Osteocyte (in vitro differentiated cells): ENCODE data around the gene ATRNL1. TPM values are rescaled to one million over a fixed set of nuclear protein-coding genes. Genes with fewer than 3 reads are reported as not detected.
"Not testable (repeated sequence)": the region's sequence is repeated elsewhere in the genome, so short reads cannot be mapped to it uniquely, and the experiment has no call there.

Experiments used
- DNase-seq: peaks from one replicate; pipeline ENCODE4 v3.0.0; 2021; ENCODE audit warnings: mixed read lengths; ENCODE audit not compliant: unreplicated experiment; ENCODE audit errors: extremely low spot score
- H3K27ac Mint-ChIP-seq: one replicate; pipeline ENCODE4 v1.8.0; 2021; ENCODE audit warnings: mild to moderate bottlenecking, mixed read lengths; ENCODE audit not compliant: unreplicated experiment
- H3K27me3 Mint-ChIP-seq: one replicate; pipeline ENCODE4 v1.8.0; 2021; ENCODE audit warnings: mixed read lengths; ENCODE audit not compliant: unreplicated experiment
- H3K36me3 Mint-ChIP-seq: one replicate; pipeline ENCODE4 v1.8.0; 2021; ENCODE audit warnings: mixed read lengths; ENCODE audit not compliant: unreplicated experiment
- H3K4me1 Mint-ChIP-seq: one replicate; pipeline ENCODE4 v1.8.0; 2021; ENCODE audit warnings: mixed read lengths; ENCODE audit not compliant: unreplicated experiment
- H3K4me3 Mint-ChIP-seq: one replicate; pipeline ENCODE4 v1.8.0; 2021; ENCODE audit warnings: mild to moderate bottlenecking, moderate library complexity, mixed read lengths; ENCODE audit not compliant: unreplicated experiment
- H3K9me3 Mint-ChIP-seq: one replicate; pipeline ENCODE4 v1.8.0; 2021; ENCODE audit warnings: mixed read lengths; ENCODE audit not compliant: unreplicated experiment
- total RNA-seq: library from RNA; stranded (reverse); gene quantifications from 2 replicates; pipeline ENCODE4 v1.2.1, GENCODE V29; 2021
- TF ChIP-seq, protein P1 (sequence below): fragments of 200-600 bp; sonication (generic); IDR thresholded peaks from 2 replicates; pipeline ENCODE4 v1.5.0; 2021; ENCODE audit warnings: antibody characterized with exemption, mild to moderate bottlenecking, moderate library complexity

Gene ATRNL1
- total RNA-seq, 1 donor from 2014 or later, result 20.2 TPM

DNA sequence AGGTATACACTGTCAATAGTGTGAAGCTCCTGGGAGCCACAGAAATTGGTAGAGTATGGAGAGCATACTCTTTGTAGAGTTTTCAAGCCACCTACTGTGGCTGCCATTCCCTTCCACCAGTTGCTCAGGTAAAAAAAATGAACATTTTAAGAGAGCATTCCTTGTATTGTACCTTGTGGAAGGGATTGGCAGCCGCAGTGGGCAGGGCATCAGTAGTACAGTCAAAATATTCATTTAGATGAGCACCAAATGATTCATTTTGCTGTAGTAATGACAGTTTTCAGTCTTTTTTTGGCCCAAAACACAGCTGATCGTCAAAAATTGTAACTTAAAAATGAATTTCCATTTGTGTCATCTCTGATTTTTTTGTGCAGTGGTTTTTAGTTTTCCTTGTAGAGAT, 304.9 kb downstream of the ATRNL1 start:
- Mint-ChIP-seq H3K4me3 (no peak overlapping the region), H3K27me3 (no peaks in the 10 kb centered on the region), H3K4me1 (peaks cover 10% of the 10 kb centered on the region), H3K9me3 (peaks cover 19% of the 10 kb centered on the region), H3K27ac (no peak overlapping the region), H3K36me3 (peaks cover 4% of the 10 kb centered on the region)
- TF ChIP-seq, protein P1, sequence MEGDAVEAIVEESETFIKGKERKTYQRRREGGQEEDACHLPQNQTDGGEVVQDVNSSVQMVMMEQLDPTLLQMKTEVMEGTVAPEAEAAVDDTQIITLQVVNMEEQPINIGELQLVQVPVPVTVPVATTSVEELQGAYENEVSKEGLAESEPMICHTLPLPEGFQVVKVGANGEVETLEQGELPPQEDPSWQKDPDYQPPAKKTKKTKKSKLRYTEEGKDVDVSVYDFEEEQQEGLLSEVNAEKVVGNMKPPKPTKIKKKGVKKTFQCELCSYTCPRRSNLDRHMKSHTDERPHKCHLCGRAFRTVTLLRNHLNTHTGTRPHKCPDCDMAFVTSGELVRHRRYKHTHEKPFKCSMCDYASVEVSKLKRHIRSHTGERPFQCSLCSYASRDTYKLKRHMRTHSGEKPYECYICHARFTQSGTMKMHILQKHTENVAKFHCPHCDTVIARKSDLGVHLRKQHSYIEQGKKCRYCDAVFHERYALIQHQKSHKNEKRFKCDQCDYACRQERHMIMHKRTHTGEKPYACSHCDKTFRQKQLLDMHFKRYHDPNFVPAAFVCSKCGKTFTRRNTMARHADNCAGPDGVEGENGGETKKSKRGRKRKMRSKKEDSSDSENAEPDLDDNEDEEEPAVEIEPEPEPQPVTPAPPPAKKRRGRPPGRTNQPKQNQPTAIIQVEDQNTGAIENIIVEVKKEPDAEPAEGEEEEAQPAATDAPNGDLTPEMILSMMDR, result no peak
- no peak for DNase-seq

DNA sequence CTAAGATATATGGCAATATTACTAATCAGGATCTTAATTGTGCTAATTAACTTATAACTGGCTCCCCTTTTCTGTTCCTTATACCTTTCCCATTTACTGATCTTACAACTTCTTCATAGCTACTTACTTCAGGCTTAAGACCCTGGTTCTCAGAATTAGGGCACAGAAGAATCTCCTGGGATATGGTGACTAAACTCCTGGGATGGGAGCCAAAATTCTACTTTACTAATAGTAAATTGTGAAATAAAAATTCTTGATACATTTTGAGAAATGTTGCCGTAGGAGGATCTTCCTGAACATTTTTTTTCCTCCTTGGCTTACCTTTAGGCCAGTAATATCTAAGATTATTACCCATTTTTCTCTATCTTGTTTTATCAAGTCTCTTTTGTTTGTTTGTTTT, 309.5 kb downstream of the ATRNL1 start:
- no peak for DNase-seq

DNA sequence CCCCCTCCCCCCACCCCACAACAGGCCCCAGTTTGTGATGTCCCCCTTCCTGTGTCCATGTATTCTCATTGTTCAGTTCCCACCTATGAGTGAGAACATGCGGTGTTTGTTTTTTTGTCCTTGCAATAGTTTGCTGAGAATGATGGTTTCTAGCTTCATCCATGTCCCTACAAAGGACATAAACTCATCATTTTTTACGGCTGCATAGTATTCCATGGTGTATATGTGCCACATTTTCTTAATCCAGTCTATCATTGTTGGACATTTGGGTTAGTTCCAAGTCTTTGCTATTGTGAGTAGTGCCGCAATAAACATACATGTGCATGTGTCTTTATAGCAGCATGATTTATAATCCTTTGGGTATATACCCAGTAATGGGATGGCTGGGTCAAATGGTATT, 312.7 kb downstream of the ATRNL1 start:
- not testable (repeated sequence) for H3K27ac Mint-ChIP-seq, H3K27me3 Mint-ChIP-seq, H3K36me3 Mint-ChIP-seq, H3K4me3 Mint-ChIP-seq, DNase-seq
- Mint-ChIP-seq H3K9me3 (peaks cover 11% of the 10 kb centered on the region), H3K4me1 (peaks cover 11% of the 10 kb centered on the region)

More for the DNA sequence above, 309.5 kb downstream of the ATRNL1 start:
- H3K9me3 Mint-ChIP-seq, result peaks cover 19% of the 10 kb centered on the region
- TF ChIP-seq, protein P1, result no peak
- no peak overlapping the region for H3K4me3 Mint-ChIP-seq
- no peaks in the 10 kb centered on the region for H3K27me3 Mint-ChIP-seq
- H3K4me1 Mint-ChIP-seq, result peaks cover 11% of the 10 kb centered on the region
- H3K36me3 Mint-ChIP-seq, result peaks cover 4% of the 10 kb centered on the region
- peak overlapping the region; percentile 64 for H3K27ac Mint-ChIP-seq

DNA sequence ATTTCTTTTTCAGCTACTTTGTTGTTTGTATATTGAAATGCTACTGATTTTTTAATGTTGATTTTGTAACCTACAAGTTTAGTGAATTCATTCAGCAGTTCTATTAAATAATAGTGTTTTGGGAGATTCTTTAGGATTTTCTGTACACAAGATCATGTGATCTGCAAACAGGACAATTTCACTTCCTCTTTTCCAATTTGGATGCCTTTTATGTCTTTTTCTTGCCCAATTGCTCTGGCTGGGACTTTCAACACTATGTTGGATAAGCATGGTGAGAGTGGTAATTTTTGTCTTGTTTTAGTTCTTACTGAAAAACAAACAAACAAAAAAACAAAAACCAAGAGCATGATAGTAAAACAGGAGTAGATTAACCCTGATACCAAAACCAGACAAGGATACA, 316.2 kb downstream of the ATRNL1 start:
- H3K27ac Mint-ChIP-seq, result no peak overlapping the region
- no peak for DNase-seq
- H3K9me3 Mint-ChIP-seq, result peaks cover 11% of the 10 kb centered on the region
- no peak overlapping the region for H3K4me3 Mint-ChIP-seq
- TF ChIP-seq, protein P1, result no peak
- no peaks in the 10 kb centered on the region for H3K4me1 Mint-ChIP-seq
- H3K27me3 Mint-ChIP-seq, result no peaks in the 10 kb centered on the region
- H3K36me3 Mint-ChIP-seq, result peaks cover 2% of the 10 kb centered on the region

DNA sequence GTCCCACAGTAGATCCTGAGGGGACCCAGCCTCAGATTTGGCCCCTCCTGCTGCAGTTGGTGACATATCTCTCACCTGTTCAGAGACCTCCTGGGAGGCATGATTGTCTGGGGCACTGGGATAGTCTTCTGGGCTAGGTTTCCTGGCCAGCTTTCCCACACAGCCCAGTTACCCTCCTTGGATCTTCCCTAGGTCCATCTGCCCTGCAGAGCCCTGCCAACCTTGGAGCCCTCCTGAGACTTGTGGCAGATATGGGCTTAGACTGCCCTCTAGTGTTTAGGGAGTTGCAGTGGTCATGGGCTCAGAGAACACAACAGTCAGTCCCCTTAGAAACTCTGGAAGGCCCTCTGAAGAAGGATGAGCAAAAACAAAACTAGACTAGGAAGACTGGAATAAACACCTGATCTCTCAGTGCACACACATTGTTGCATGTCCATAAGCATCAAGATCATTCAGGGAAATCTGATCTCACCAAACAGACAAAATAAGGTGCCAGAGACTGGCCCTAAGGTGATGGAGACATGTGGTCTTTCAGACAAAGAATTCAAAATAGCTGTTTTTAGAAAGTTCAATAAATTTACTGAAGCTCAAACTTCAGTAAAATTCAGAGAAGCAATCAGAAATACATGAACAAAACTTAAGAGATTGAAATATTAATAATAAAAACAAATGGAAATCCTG, 324.6 kb downstream of the ATRNL1 start:
- Mint-ChIP-seq H3K36me3 (no peaks in the 10 kb centered on the region), H3K27ac (no peak overlapping the region), H3K9me3 (no peaks in the 10 kb centered on the region), H3K4me1 (no peaks in the 10 kb centered on the region), H3K27me3 (no peaks in the 10 kb centered on the region), H3K4me3 (no peak overlapping the region)
- DNase-seq, result no peak
- TF ChIP-seq, protein P1, result peak; percentile 86
